HepG2 (cell line): ENCODE measurements around the gene MGST1. TPM values are rescaled to one million over a fixed set of nuclear protein-coding genes. Genes with fewer than 3 reads are reported as not detected.

Experiments
- DPF2 ChIP-seq: sonication (generic); formaldehyde crosslinking; IDR thresholded peaks from 2 replicates; pipeline ENCODE4 v1.4.0; 2020; ENCODE audit warnings: mild to moderate bottlenecking, low read depth, missing genetic modification reagents, borderline replicate concordance
- EHMT2 ChIP-seq: fragments of 200-600 bp; sonication (generic); IDR thresholded peaks from 2 replicates; pipeline ENCODE4 v1.7.0; 2017; ENCODE audit warnings: antibody characterized with exemption, low read depth, low read length, borderline replicate concordance
- HNRNPH1 ChIP-seq: fragments of 200-400 bp; formaldehyde crosslinking; optimal IDR thresholded peaks from 2 replicates; pipeline ENCODE3; 2017; ENCODE audit warnings: mild to moderate bottlenecking, low read depth, low read length
- HOXD1 ChIP-seq: sonication (generic); formaldehyde crosslinking; IDR thresholded peaks from 2 replicates; pipeline ENCODE4 v1.5.0; 2020; ENCODE audit warnings: missing genetic modification reagents
- MEIS1 ChIP-seq: sonication (generic); formaldehyde crosslinking; IDR thresholded peaks from 2 replicates; pipeline ENCODE4 v1.9.0; 2021; ENCODE audit warnings: mild to moderate bottlenecking, missing genetic modification reagents, moderate library complexity, borderline replicate concordance
- NFKB2 ChIP-seq: sonication (generic); formaldehyde crosslinking; IDR thresholded peaks from 2 replicates; pipeline ENCODE4 v1.4.0; 2020; ENCODE audit warnings: missing genetic modification reagents, borderline replicate concordance
- ZBTB1 ChIP-seq: sonication (generic); formaldehyde crosslinking; IDR thresholded peaks from 2 replicates; pipeline ENCODE4 v1.4.0; 2020; ENCODE audit warnings: missing genetic modification reagents, borderline replicate concordance
- ZFP37 ChIP-seq: sonication (generic); formaldehyde crosslinking; IDR thresholded peaks from 2 replicates; pipeline ENCODE4 v1.4.0; 2020; ENCODE audit warnings: missing genetic modification reagents, borderline replicate concordance
- ZKSCAN8 ChIP-seq: IDR thresholded peaks from 2 replicates; pipeline ENCODE4 v1.6.1; 2016; ENCODE audit warnings: borderline replicate concordance, missing genetic modification reagents, missing compliant biosample characterization
- ZNF18 ChIP-seq: sonication (generic); formaldehyde crosslinking; IDR thresholded peaks from 2 replicates; pipeline ENCODE4 v1.8.0; 2022; ENCODE audit warnings: mild to moderate bottlenecking, missing genetic modification reagents; ENCODE audit not compliant: insufficient replicate concordance
- ZNF263 ChIP-seq: sonication (generic); formaldehyde crosslinking; IDR thresholded peaks from 2 replicates; pipeline ENCODE4 v1.4.0; 2020; ENCODE audit warnings: missing genetic modification reagents
- ZNF556 ChIP-seq: sonication (generic); formaldehyde crosslinking; IDR thresholded peaks from 2 replicates; pipeline ENCODE4 v1.4.0; 2020; ENCODE audit warnings: mild to moderate bottlenecking, missing genetic modification reagents, borderline replicate concordance
- ZNF724P ChIP-seq: sonication (generic); formaldehyde crosslinking; IDR thresholded peaks from 2 replicates; pipeline ENCODE4 v1.8.0; 2022; ENCODE audit warnings: missing genetic modification reagents, borderline replicate concordance
- ZNF773 ChIP-seq: sonication (generic); formaldehyde crosslinking; IDR thresholded peaks from 2 replicates; pipeline ENCODE4 v1.4.0; 2020; ENCODE audit warnings: missing genetic modification reagents, borderline replicate concordance
- polyA plus RNA-seq, 8 experiments: library from polyadenylated mRNA; depleted of rRNA in 3 of 8; stranded (reverse) in 7 of 8; unstranded in 1 of 8; fragments of >200 nt; fragmentation: Illumina TruSeq in 4 of 8; extraction: Trizol in 4 of 8; gene quantifications; 2 replicates each; pipeline versions ENCODE4 v1.2.1 to v1.2.3, GENCODE V29; 2011 to 2016; ENCODE audit warnings: low read depth in 4 of 8, missing spikeins in 1 of 8, mixed read lengths in 1 of 8; ENCODE audit not compliant: insufficient read depth in 1 of 8
- total RNA-seq, 5 experiments: library from RNA; depleted of rRNA; stranded (reverse); fragments of >200 nt; fragmentation: Illumina TruSeq; extraction: Trizol; gene quantifications; 2 replicates each; pipeline ENCODE4 v1.2.3, GENCODE V29; 2016; ENCODE audit warnings: low read depth in 1 of 5
- TF ChIP-seq, protein P1 (sequence below), 2 experiments: sonication (generic) in 1 of 2; formaldehyde crosslinking in 1 of 2; IDR thresholded peaks; 2 replicates each; pipeline versions ENCODE4 v1.4.0 to v1.6.1; 2016 to 2020; ENCODE audit warnings: borderline replicate concordance in 1 of 2, low read depth in 1 of 2, mild to moderate bottlenecking in 1 of 2, missing genetic modification reagents in 1 of 2
- TF ChIP-seq, protein P2 (sequence below): sonication (generic); formaldehyde crosslinking; IDR thresholded peaks from 2 replicates; pipeline ENCODE4 v1.5.0; 2020; ENCODE audit warnings: mild to moderate bottlenecking, missing genetic modification reagents, borderline replicate concordance

The MGST1 gene
- total and polyA plus RNA-seq, 2 of the 13 experiments (the other 11 are each of a cell fraction or from before 2014, with no cell fraction given) = 119 to 152 TPM

DNA sequence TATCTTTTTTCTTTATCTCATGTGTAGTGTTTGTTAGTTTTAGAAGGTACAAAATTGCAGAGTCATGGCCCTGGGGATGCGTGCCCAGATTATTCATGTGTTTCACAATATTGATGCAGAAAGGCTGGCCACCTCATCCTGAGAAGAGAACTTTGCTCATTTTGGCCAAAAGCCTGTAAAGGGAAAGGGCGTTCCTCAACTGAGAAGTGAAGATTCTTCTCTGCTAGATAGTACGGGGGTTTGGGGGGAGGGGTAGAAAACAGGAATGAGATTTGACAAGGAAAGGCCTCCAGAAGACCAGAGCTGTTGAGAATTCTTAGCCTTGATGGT is 1.7 kb downstream of the MGST1 start (continued):
- TF ChIP-seq ZNF773 (CRISPR knock-in tag) (no peak), HNRNPH1 (no peak), NFKB2 (CRISPR knock-in tag) (no peak), ZNF556 (no peak), HOXD1 (CRISPR knock-in tag) (no peak), DPF2 (CRISPR knock-in tag) (no peak), ZNF724P (CRISPR knock-in tag) (no peak), ZKSCAN8 (CRISPR knock-in tag) (no peak), ZNF18 (CRISPR knock-in tag) (no peak), ZFP37 (no peak), MEIS1 (no peak), ZNF263 (CRISPR knock-in tag) (no peak), ZBTB1 (CRISPR knock-in tag) (no peak), EHMT2 (no peak)
- TF ChIP-seq, protein P1, sequence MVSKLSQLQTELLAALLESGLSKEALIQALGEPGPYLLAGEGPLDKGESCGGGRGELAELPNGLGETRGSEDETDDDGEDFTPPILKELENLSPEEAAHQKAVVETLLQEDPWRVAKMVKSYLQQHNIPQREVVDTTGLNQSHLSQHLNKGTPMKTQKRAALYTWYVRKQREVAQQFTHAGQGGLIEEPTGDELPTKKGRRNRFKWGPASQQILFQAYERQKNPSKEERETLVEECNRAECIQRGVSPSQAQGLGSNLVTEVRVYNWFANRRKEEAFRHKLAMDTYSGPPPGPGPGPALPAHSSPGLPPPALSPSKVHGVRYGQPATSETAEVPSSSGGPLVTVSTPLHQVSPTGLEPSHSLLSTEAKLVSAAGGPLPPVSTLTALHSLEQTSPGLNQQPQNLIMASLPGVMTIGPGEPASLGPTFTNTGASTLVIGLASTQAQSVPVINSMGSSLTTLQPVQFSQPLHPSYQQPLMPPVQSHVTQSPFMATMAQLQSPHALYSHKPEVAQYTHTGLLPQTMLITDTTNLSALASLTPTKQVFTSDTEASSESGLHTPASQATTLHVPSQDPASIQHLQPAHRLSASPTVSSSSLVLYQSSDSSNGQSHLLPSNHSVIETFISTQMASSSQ (IDR thresholded peaks at IDR 0.05; ENCODE audit: low read depth) = no peak
- TF ChIP-seq, protein P1 (CRISPR knock-in tag; IDR thresholded peaks at IDR 0.05; ENCODE audit: borderline replicate concordance) = no peak
- TF ChIP-seq, protein P2, sequence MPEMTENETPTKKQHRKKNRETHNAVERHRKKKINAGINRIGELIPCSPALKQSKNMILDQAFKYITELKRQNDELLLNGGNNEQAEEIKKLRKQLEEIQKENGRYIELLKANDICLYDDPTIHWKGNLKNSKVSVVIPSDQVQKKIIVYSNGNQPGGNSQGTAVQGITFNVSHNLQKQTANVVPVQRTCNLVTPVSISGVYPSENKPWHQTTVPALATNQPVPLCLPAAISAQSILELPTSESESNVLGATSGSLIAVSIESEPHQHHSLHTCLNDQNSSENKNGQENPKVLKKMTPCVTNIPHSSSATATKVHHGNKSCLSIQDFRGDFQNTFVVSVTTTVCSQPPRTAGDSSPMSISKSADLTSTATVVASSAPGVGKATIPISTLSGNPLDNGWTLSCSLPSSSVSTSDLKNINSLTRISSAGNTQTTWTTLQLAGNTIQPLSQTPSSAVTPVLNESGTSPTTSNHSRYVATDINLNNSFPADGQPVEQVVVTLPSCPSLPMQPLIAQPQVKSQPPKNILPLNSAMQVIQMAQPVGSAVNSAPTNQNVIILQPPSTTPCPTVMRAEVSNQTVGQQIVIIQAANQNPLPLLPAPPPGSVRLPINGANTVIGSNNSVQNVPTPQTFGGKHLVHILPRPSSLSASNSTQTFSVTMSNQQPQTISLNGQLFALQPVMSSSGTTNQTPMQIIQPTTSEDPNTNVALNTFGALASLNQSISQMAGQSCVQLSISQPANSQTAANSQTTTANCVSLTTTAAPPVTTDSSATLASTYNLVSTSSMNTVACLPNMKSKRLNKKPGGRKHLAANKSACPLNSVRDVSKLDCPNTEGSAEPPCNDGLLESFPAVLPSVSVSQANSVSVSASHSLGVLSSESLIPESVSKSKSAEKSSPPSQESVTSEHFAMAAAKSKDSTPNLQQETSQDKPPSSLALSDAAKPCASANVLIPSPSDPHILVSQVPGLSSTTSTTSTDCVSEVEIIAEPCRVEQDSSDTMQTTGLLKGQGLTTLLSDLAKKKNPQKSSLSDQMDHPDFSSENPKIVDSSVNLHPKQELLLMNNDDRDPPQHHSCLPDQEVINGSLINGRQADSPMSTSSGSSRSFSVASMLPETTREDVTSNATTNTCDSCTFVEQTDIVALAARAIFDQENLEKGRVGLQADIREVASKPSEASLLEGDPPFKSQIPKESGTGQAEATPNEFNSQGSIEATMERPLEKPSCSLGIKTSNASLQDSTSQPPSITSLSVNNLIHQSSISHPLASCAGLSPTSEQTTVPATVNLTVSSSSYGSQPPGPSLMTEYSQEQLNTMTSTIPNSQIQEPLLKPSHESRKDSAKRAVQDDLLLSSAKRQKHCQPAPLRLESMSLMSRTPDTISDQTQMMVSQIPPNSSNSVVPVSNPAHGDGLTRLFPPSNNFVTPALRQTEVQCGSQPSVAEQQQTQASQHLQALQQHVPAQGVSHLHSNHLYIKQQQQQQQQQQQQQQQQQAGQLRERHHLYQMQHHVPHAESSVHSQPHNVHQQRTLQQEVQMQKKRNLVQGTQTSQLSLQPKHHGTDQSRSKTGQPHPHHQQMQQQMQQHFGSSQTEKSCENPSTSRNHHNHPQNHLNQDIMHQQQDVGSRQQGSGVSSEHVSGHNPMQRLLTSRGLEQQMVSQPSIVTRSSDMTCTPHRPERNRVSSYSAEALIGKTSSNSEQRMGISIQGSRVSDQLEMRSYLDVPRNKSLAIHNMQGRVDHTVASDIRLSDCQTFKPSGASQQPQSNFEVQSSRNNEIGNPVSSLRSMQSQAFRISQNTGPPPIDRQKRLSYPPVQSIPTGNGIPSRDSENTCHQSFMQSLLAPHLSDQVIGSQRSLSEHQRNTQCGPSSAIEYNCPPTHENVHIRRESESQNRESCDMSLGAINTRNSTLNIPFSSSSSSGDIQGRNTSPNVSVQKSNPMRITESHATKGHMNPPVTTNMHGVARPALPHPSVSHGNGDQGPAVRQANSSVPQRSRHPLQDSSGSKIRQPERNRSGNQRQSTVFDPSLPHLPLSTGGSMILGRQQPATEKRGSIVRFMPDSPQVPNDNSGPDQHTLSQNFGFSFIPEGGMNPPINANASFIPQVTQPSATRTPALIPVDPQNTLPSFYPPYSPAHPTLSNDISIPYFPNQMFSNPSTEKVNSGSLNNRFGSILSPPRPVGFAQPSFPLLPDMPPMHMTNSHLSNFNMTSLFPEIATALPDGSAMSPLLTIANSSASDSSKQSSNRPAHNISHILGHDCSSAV (CRISPR knock-in tag) = no peak
